ENCODE measurements around the gene RTL10. TPM values are rescaled to one million over a fixed set of nuclear protein-coding genes. Genes with fewer than 3 reads are reported as not detected.

RTL10 gene
- total and polyA plus RNA-seq, 4 donors: 7.4 to 22.7 (median 11.6) TPM

GRCh38 chr22:19810381-19811201, 44.1 kb downstream of the RTL10 start:
- DNase-seq: no peak
- Histone ChIP-seq H3K27ac (ENCODE audit: low read depth in 1 of 2, low read length in 1 of 2) (no peak overlapping the region), H3K9me3 (ENCODE audit: control insufficient read depth in 4 of 4, insufficient read depth in 3 of 4, low read length in 3 of 4) (no peaks in the 10 kb centered on the region), H3K27me3 (ENCODE audit: control insufficient read depth in 3 of 3, insufficient read depth in 3 of 3, low read length in 2 of 3) (no peaks in the 10 kb centered on the region), H3K4me3 (no peak overlapping the region), H3K4me1 (ENCODE audit: control insufficient read depth in 5 of 5, insufficient read depth in 5 of 5, low read length in 5 of 5) (peaks cover 0 to 13% (median 0%) of the 10 kb centered on the region in 5 donors), H3K9ac (ENCODE audit: insufficient read depth in 1 of 2, low read length in 2 of 2) (no peak overlapping the region), H3K36me3 (ENCODE audit: control insufficient read depth in 4 of 4, insufficient read depth in 4 of 4, low read length in 4 of 4) (no peaks in the 10 kb centered on the region)
- no peak for TF ChIP-seq CTCF (IDR thresholded peaks at IDR 0.05; ENCODE audit: control extremely low read depth, extremely low read depth)
- no peak for ATAC-seq (ENCODE audit: insufficient read depth, low FRiP score)
- 91 to 96% methylated on average over 23 of the region's 23 CpGs for WGBS, 2 donors

- no peak for TF ChIP-seq CTCF (IDR thresholded peaks at IDR 0.05; ENCODE audit: control extremely low read depth, extremely low read depth)
- H3K27me3 ChIP-seq (ENCODE audit: control insufficient read depth in 3 of 3, insufficient read depth in 3 of 3, low read length in 2 of 3): no peaks in the 10 kb centered on the region
- no peaks in the 10 kb centered on the region for H3K9me3 ChIP-seq (ENCODE audit: control insufficient read depth in 4 of 4, insufficient read depth in 3 of 4, low read length in 3 of 4)
- no peak for DNase-seq
- no peaks in the 10 kb centered on the region for H3K36me3 ChIP-seq (ENCODE audit: control insufficient read depth in 4 of 4, insufficient read depth in 4 of 4, low read length in 4 of 4)
- ATAC-seq (ENCODE audit: insufficient read depth, low FRiP score): no peak
- H3K4me1 ChIP-seq (ENCODE audit: control insufficient read depth in 5 of 5, insufficient read depth in 5 of 5, low read length in 5 of 5): peaks cover 0 to 13% (median 0%) of the 10 kb centered on the region in 5 donors
- H3K27ac ChIP-seq (ENCODE audit: low read depth in 1 of 2, low read length in 1 of 2): no peak overlapping the region
- H3K4me3 ChIP-seq: no peak overlapping the region
- 96 to 97% methylated on average over 3 of the region's 3 CpGs for WGBS, 2 donors
- no peak overlapping the region for H3K9ac ChIP-seq (ENCODE audit: insufficient read depth in 1 of 2, low read length in 2 of 2)
These were observed 44.9 kb downstream of the RTL10 start for GRCh38 chr22:19809741-19810140.

GRCh38 chr22:19808873-19809478, 45.7 kb downstream of the RTL10 start:
- no peak overlapping the region for H3K4me3 ChIP-seq
- no peak for TF ChIP-seq CTCF (IDR thresholded peaks at IDR 0.05; ENCODE audit: control extremely low read depth, extremely low read depth)
- peaks cover 0 to 13% (median 0%) of the 10 kb centered on the region in 5 donors for H3K4me1 ChIP-seq (ENCODE audit: control insufficient read depth in 5 of 5, insufficient read depth in 5 of 5, low read length in 5 of 5)
- no peak overlapping the region for H3K9ac ChIP-seq (ENCODE audit: insufficient read depth in 1 of 2, low read length in 2 of 2)
- no peak overlapping the region for H3K27ac ChIP-seq (ENCODE audit: low read depth in 1 of 2, low read length in 1 of 2)
- no peaks in the 10 kb centered on the region for H3K9me3 ChIP-seq (ENCODE audit: control insufficient read depth in 4 of 4, insufficient read depth in 3 of 4, low read length in 3 of 4)
- WGBS, 2 donors: 89% methylated on average over 9 to 11 of the region's 11 CpGs
- DNase-seq: no peak
- no peaks in the 10 kb centered on the region for H3K36me3 ChIP-seq (ENCODE audit: control insufficient read depth in 4 of 4, insufficient read depth in 4 of 4, low read length in 4 of 4)
- ATAC-seq (ENCODE audit: insufficient read depth, low FRiP score): no peak
- no peaks in the 10 kb centered on the region for H3K27me3 ChIP-seq (ENCODE audit: control insufficient read depth in 3 of 3, insufficient read depth in 3 of 3, low read length in 2 of 3)

Data from lung (tissue), 12 donors.